Progenitor cell of endocrine pancreas (in vitro differentiated cells): ENCODE results near the gene DBP. TPM values are rescaled to one million over a fixed set of nuclear protein-coding genes. Genes with fewer than 3 reads are reported as not detected.

Source experiments
- DNase-seq: peaks from one replicate; pipeline ENCODE4 v3.0.0; 2021; ENCODE audit warnings: low spot score; ENCODE audit not compliant: unreplicated experiment
- H3K27ac Mint-ChIP-seq: 2 replicates; pipeline ENCODE4 v1.8.0; 2021; ENCODE audit warnings: mild to moderate bottlenecking, moderate library complexity, mixed read lengths
- H3K27me3 Mint-ChIP-seq: 2 replicates; pipeline ENCODE4 v1.8.0; 2021; ENCODE audit warnings: mixed read lengths
- H3K36me3 Mint-ChIP-seq: 2 replicates; pipeline ENCODE4 v1.8.0; 2022; ENCODE audit warnings: mixed read lengths; ENCODE audit not compliant: insufficient read depth
- H3K4me1 Mint-ChIP-seq: 2 replicates; pipeline ENCODE4 v1.8.0; 2021; ENCODE audit warnings: low read depth, mixed read lengths
- H3K4me3 Mint-ChIP-seq: 2 replicates; pipeline ENCODE4 v1.8.0; 2021; ENCODE audit warnings: low read depth, mild to moderate bottlenecking, moderate library complexity, mixed read lengths
- H3K9me3 Mint-ChIP-seq: 2 replicates; pipeline ENCODE4 v1.8.0; 2021; ENCODE audit warnings: low read depth, mixed read lengths
- CTCF ChIP-seq: fragments of 200-600 bp; sonication (generic); IDR thresholded peaks from one replicate; pipeline ENCODE4 v1.5.0; 2021; ENCODE audit warnings: antibody characterized with exemption, mild to moderate bottlenecking; ENCODE audit not compliant: unreplicated experiment
- total RNA-seq: library from RNA; stranded (reverse); gene quantifications from 2 replicates; pipeline ENCODE4 v1.2.1, GENCODE V29; 2021

The DBP gene
- total RNA-seq, 1 donor from 2014 or later: 5.3 TPM

GRCh38 chr19:48638831-48639381 is 1.7 kb upstream of the DBP start:
- H3K27ac Mint-ChIP-seq: peak overlapping the region; percentile 33
- no peaks in the 10 kb centered on the region for H3K36me3 Mint-ChIP-seq
- no peak overlapping the region for H3K4me3 Mint-ChIP-seq
- TF ChIP-seq CTCF: no peak
- peaks cover 16% of the 10 kb centered on the region for H3K27me3 Mint-ChIP-seq
- H3K9me3 Mint-ChIP-seq: no peaks in the 10 kb centered on the region
- H3K4me1 Mint-ChIP-seq: peaks cover 13% of the 10 kb centered on the region
- no peak for DNase-seq

- H3K36me3 Mint-ChIP-seq: no peaks in the 10 kb centered on the region
- H3K4me1 Mint-ChIP-seq: peaks cover 16% of the 10 kb centered on the region
- no peaks in the 10 kb centered on the region for H3K9me3 Mint-ChIP-seq
- peaks cover 16% of the 10 kb centered on the region for H3K27me3 Mint-ChIP-seq
- TF ChIP-seq CTCF: peak; percentile 24
- H3K27ac Mint-ChIP-seq: peak overlapping the region; percentile 97
- peak; percentile 62 for DNase-seq
- peak overlapping the region; percentile 85 for H3K4me3 Mint-ChIP-seq
These were observed 1.0 kb upstream of the DBP start for GRCh38 chr19:48637948-48638830.

GRCh38 chr19:48637449-48637947 is 319 bp upstream of the DBP start:
- no peak for TF ChIP-seq CTCF
- Mint-ChIP-seq H3K27me3 (peaks cover 16% of the 10 kb centered on the region), H3K36me3 (no peaks in the 10 kb centered on the region), H3K27ac (peak overlapping the region; percentile 97), H3K4me3 (peak overlapping the region; percentile 85), H3K4me1 (peaks cover 17% of the 10 kb centered on the region), H3K9me3 (no peaks in the 10 kb centered on the region)
- peak; percentile 95 for DNase-seq

- no peak for TF ChIP-seq CTCF
- H3K4me3 Mint-ChIP-seq: peak overlapping the region; percentile 85
- peaks cover 18% of the 10 kb centered on the region for H3K4me1 Mint-ChIP-seq
- H3K27ac Mint-ChIP-seq: no peak overlapping the region
- no peak for DNase-seq
- H3K9me3 Mint-ChIP-seq: no peaks in the 10 kb centered on the region
- H3K36me3 Mint-ChIP-seq: no peaks in the 10 kb centered on the region
- peaks cover 12% of the 10 kb centered on the region for H3K27me3 Mint-ChIP-seq
These were observed 967 bp downstream of the DBP start for GRCh38 chr19:48635966-48636858.
